Smooth muscle cell (in vitro differentiated cells): ENCODE results near the gene PATZ1. TPM values are rescaled to one million over a fixed set of nuclear protein-coding genes. Genes with fewer than 3 reads are reported as not detected.
A peak's percentile ranks its signal among the peaks of the same experiment; 100 is the strongest.

ENCODE experiments used
- DNase-seq: peaks from one replicate; lab custom pipeline; 2025; ENCODE audit not compliant: unreplicated experiment; lab: John Stamatoyannopoulos, UW
- H2AFZ ChIP-seq: fragments of 200-600 bp; sonication (generic); 2 replicates; pipeline ENCODE4 v1.6.0; 2016; ENCODE audit warnings: antibody characterized with exemption, low read depth, mild to moderate bottlenecking
- H3F3A ChIP-seq: fragments of 200-600 bp; sonication (generic); 2 replicates; pipeline ENCODE4 v1.6.0; 2017; ENCODE audit warnings: antibody characterized with exemption, low read depth
- H3K27ac ChIP-seq: fragments of 200-600 bp; sonication (generic); 2 replicates; pipeline ENCODE4 v1.5.1; 2016; ENCODE audit warnings: low read depth, mild to moderate bottlenecking
- H3K27me3 ChIP-seq: fragments of 200-600 bp; sonication (generic); 2 replicates; pipeline ENCODE4 v1.6.1; 2016; ENCODE audit warnings: low read depth, mild to moderate bottlenecking
- H3K36me3 ChIP-seq: fragments of 200-600 bp; sonication (generic); 2 replicates; pipeline ENCODE4 v1.5.1; 2016; ENCODE audit warnings: low read depth
- H3K4me1 ChIP-seq: fragments of 200-600 bp; sonication (generic); 2 replicates; pipeline ENCODE4 v1.5.1; 2016; ENCODE audit warnings: low read depth
- H3K4me2 ChIP-seq: fragments of 200-600 bp; sonication (generic); 2 replicates; pipeline ENCODE4 v1.6.0; 2016; ENCODE audit warnings: mild to moderate bottlenecking
- H3K4me3 ChIP-seq: fragments of 200-600 bp; sonication (generic); 2 replicates; pipeline ENCODE4 v1.5.1; 2016; ENCODE audit warnings: mild to moderate bottlenecking
- H3K79me2 ChIP-seq: fragments of 200-600 bp; sonication (generic); 2 replicates; pipeline ENCODE4 v1.6.0; 2016; ENCODE audit warnings: low read depth, mild to moderate bottlenecking
- H3K9ac ChIP-seq: fragments of 200-600 bp; sonication (generic); 2 replicates; pipeline ENCODE4 v1.6.0; 2016; ENCODE audit warnings: low read depth
- H3K9me3 ChIP-seq: fragments of 200-600 bp; sonication (generic); replicated peaks from 2 replicates; pipeline ENCODE4 v1.5.1; 2016; ENCODE audit warnings: low read depth
- H4K20me1 ChIP-seq: fragments of 200-600 bp; sonication (generic); 2 replicates; pipeline ENCODE4 v1.6.0; 2016; ENCODE audit warnings: low read depth
- WGBS: methylation state at CpG from one replicate; pipeline ENCODE4 v1.1.7; 2016; ENCODE audit warnings: low lambda C conversion rate; 5-methylcytosine and 5-hydroxymethylcytosine counted together
- polyA plus RNA-seq: library from polyadenylated mRNA; unstranded; fragments of >200 nt; fragmentation: Nextera tagmentation; extraction: Ambion mirVana; gene quantifications from 2 replicates; pipeline ENCODE4 v1.2.1, GENCODE V29; 2016
- total RNA-seq: library from RNA; depleted of rRNA; stranded (reverse); fragments of >200 nt; gene quantifications from 2 replicates; pipeline ENCODE4 v1.2.3, GENCODE V29; 2014
- TF ChIP-seq, protein P1 (sequence below): fragments of 200-600 bp; sonication (generic); IDR thresholded peaks from 2 replicates; pipeline ENCODE4 v1.5.1; 2017; ENCODE audit warnings: borderline replicate concordance, mild to moderate bottlenecking, antibody characterized with exemption; ENCODE audit not compliant: insufficient read depth, poor library complexity, severe bottlenecking

Gene PATZ1
- total and polyA plus RNA-seq, 2 experiments from 2014 or later, result 11.9 to 12.9 TPM

DNA sequence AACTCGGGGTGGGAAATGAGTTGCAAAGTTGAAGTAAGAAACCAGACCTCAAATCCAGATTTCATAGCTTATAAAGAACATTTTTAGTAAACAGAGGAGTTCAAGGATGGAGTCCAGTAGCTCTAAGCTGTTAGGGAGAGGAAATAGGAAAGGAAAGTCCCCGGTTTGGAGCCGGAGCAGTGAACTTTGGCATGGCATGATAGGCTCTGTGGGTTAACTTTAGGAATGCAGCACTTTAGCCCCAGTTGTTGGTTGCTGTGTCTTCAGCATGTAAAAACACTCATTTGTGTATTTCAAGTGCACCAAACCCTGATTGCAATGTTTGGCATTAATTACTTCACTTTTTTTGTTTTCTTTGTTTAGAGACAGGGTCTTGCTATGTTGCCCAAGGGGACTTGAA lies 45.2 kb downstream of the PATZ1 start:
- Histone ChIP-seq H3K4me2 (no peak overlapping the region), H3K9me3 (no peaks in the 10 kb centered on the region), H4K20me1 (no peaks in the 10 kb centered on the region), H3K27ac (no peak overlapping the region), H3K27me3 (no peaks in the 10 kb centered on the region), H3K4me1 (no peaks in the 10 kb centered on the region), H3F3A (no peaks in the 10 kb centered on the region), H3K4me3 (no peak overlapping the region), H3K9ac (no peak overlapping the region), H3K36me3 (no peaks in the 10 kb centered on the region), H3K79me2 (no peaks in the 10 kb centered on the region), H2AFZ (no peak overlapping the region)
- TF ChIP-seq, protein P1, sequence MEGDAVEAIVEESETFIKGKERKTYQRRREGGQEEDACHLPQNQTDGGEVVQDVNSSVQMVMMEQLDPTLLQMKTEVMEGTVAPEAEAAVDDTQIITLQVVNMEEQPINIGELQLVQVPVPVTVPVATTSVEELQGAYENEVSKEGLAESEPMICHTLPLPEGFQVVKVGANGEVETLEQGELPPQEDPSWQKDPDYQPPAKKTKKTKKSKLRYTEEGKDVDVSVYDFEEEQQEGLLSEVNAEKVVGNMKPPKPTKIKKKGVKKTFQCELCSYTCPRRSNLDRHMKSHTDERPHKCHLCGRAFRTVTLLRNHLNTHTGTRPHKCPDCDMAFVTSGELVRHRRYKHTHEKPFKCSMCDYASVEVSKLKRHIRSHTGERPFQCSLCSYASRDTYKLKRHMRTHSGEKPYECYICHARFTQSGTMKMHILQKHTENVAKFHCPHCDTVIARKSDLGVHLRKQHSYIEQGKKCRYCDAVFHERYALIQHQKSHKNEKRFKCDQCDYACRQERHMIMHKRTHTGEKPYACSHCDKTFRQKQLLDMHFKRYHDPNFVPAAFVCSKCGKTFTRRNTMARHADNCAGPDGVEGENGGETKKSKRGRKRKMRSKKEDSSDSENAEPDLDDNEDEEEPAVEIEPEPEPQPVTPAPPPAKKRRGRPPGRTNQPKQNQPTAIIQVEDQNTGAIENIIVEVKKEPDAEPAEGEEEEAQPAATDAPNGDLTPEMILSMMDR, result no peak
- no peak for DNase-seq
- WGBS, result 83% methylated on average over 3 of the region's 3 CpGs

DNA sequence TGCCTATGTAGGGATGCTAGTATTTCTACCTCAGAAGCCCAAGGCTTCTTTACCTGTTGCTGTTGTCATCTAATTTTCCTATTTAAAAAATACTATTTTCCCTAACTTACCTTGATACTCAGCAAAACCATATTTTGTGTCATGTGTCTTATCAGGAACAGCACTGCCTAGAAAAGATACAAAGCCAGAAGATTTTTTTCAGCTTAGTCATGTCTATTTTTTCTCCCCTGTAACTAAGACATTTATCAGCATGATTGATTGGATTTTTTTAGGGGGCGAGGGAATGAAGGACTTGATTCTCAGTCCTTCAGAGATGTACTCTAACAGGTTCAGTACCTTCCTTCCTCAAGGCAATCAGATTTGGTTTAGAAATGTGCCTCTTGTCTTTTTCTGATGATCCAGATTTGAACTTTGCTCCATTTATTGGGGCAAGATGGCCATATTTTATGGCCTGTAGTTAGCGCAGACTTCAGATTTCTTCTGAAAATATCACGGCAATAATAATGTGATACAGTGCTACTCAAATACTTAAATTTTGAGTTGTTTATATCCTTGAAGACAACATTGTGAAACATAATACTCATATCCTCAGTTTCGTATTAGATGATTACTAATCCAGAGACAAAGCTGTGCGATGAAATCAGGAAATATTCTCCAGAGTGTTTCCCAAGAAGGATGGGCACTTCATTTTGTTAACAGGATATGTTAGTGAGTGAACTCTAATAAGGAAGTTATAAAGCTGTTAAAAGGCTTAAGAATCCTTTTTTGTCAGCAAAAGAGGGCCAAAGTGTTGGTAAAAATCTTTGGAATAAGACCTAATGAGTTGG lies 50.1 kb downstream of the PATZ1 start:
- Histone ChIP-seq H3K27ac (no peak overlapping the region), H3K9ac (no peak overlapping the region)
- WGBS, result 77% methylated on average over 5 of the region's 5 CpGs

DNA sequence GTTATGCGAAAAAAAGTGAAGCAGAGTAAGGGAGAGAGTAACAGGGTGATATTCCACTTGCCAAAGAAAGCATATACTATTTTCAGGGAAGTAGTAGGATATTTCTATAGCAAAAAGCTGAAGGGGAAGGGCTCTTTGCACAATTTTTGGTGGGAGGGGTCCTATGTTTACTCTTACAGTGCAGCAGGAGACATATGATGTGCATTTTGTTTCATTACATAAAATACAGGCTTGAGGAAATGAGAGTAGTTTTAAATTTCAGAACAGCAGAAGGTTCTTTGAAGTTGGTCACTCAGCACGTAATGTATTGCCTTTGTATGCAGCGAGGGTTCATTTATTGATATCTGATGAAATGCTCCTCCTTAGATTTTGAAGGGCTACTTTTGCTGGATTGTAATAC lies 50.8 kb downstream of the PATZ1 start:
- H3K27ac ChIP-seq, result no peak overlapping the region
- H3K4me2 ChIP-seq, result no peak overlapping the region
- TF ChIP-seq, protein P1, result no peak
- DNase-seq, result no peak
- no peak overlapping the region for H3K9ac ChIP-seq
- H3K9me3 ChIP-seq, result no peaks in the 10 kb centered on the region
- H3K79me2 ChIP-seq, result no peaks in the 10 kb centered on the region
- WGBS, result 91% methylated on average over 3 of the region's 3 CpGs
- no peaks in the 10 kb centered on the region for H4K20me1 ChIP-seq
- H3K27me3 ChIP-seq, result no peaks in the 10 kb centered on the region
- H3K4me1 ChIP-seq, result peaks cover 1% of the 10 kb centered on the region
- H2AFZ ChIP-seq, result no peak overlapping the region
- no peaks in the 10 kb centered on the region for H3K36me3 ChIP-seq
- H3F3A ChIP-seq, result no peaks in the 10 kb centered on the region
- H3K4me3 ChIP-seq, result no peak overlapping the region

More for the DNA sequence above, 50.1 kb downstream of the PATZ1 start:
- H2AFZ ChIP-seq, result peak overlapping the region; percentile 3
- no peaks in the 10 kb centered on the region for H3K79me2 ChIP-seq
- H3F3A ChIP-seq, result no peaks in the 10 kb centered on the region
- H4K20me1 ChIP-seq, result no peaks in the 10 kb centered on the region
- no peaks in the 10 kb centered on the region for H3K4me1 ChIP-seq
- H3K4me2 ChIP-seq, result no peak overlapping the region
- no peaks in the 10 kb centered on the region for H3K27me3 ChIP-seq
- DNase-seq, result no peak
- H3K36me3 ChIP-seq, result no peaks in the 10 kb centered on the region
- no peaks in the 10 kb centered on the region for H3K9me3 ChIP-seq
- TF ChIP-seq, protein P1, result no peak
- no peak overlapping the region for H3K4me3 ChIP-seq
